H1 (cell line): Measurements from ENCODE around the gene ITGA4. TPM values are rescaled to one million over a fixed set of nuclear protein-coding genes. Genes with fewer than 3 reads are reported as not detected.

Experiments used
- CBX5 ChIP-seq: fragments of 300-800, 300-1000 bp; sonication (generic); IDR thresholded peaks from 2 replicates; pipeline ENCODE4 v1.7.1; 2016; ENCODE audit warnings: antibody characterized with exemption, low read length, low read depth
- CBX8 ChIP-seq: fragments of 300-800, 300-1000 bp; sonication (generic); IDR thresholded peaks from 2 replicates; pipeline ENCODE4 v1.7.1; 2016; ENCODE audit warnings: low read depth, low read length, borderline replicate concordance
- PHF8 ChIP-seq: fragments of 200-600 bp; sonication (generic); conservative IDR thresholded peaks from 2 replicates; pipeline ENCODE4 v1.7.1; 2012; ENCODE audit warnings: low read depth, mild to moderate bottlenecking, inconsistent platforms, low read length, moderate library complexity
- polyA plus RNA-seq, 7 experiments: library from polyadenylated mRNA; depleted of rRNA in 3 of 7; stranded (reverse) in 5 of 7; unstranded in 2 of 7; fragments of >200 nt in 5 of 7; fragments of 200-250 nt in 2 of 7; gene quantifications; 1 replicate in 5 of 7; 2 replicates in 1 of 7; 4 replicates in 1 of 7; pipeline versions ENCODE4 v1.2.1 to v1.2.3, GENCODE V29; 2011 to 2013; ENCODE audit warnings: missing spikeins in 2 of 7, mixed read lengths in 2 of 7
- total RNA-seq: library from RNA; stranded (reverse); fragmentation: NEBNext Ultra II Directional; extraction: Animal tissue kit (Norgen Biotek cat#: 25700); gene quantifications from 2 replicates; pipeline ENCODE4 v1.2.1, GENCODE V29; 2021

The ITGA4 gene
- total and polyA plus RNA-seq, 2 of the 8 experiments (the other 6 are each of a cell fraction or from before 2014, with no cell fraction given) = 0.60 to 2.1 TPM

DNA sequence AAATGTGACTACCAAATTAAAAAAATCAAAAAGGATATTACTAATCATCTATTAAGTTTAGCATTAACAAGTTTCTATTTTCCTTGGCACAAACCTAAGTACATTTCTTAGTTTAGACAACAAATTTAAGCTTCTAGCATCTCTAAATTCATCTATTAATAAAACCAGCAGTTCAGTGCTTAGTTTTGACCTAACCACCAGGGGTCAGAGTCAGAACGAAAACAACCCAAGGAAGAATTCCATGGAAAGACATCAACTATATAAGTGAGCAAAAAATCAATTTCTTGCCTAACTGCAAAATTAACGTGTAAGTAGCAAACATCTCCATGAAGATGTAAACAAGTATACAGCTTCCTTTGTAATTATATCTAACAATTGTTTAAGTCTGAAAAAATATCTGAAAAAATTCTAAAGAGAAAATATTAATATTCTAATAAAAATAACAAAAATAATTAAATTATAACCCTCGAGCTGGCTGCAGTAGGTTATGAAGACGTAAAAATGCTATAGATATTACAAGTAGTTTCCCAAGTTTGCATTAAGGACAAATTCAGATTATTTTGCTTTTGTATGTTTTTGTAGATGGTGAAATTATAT, 116.1 kb downstream of the ITGA4 start (continued):
- TF ChIP-seq PHF8 (no peak), CBX8 (no peak), CBX5 (no peak)
